Activated T-cell treated with anti-CD3 and anti-CD28 coated beads, Interleukin-2, amount 50 U/mL, for 1 hour (primary cell): ENCODE data around the gene PTPRN2.
A peak's percentile ranks its signal among the peaks of the same experiment; 100 is the strongest.

Experiments used
- DNase-seq: peaks from one replicate; pipeline ENCODE4 v3.0.0-alpha.2; 2020

PTPRN2 gene

GRCh38 chr7:158074896-158075632, 512.6 kb downstream of the PTPRN2 start:
- no peak for DNase-seq

- DNase-seq: no peak
Observed at GRCh38 chr7:158073845-158074840, 513.5 kb downstream of the PTPRN2 start.

- DNase-seq: no peak
Observed at GRCh38 chr7:158072991-158073730, 514.5 kb downstream of the PTPRN2 start.

GRCh38 chr7:158070222-158070920, 517.3 kb downstream of the PTPRN2 start:
- DNase-seq: no peak

GRCh38 chr7:158068853-158069252, 518.8 kb downstream of the PTPRN2 start:
- no peak for DNase-seq

GRCh38 chr7:158067931-158068482, 519.6 kb downstream of the PTPRN2 start:
- DNase-seq: no peak

- DNase-seq: no peak
Observed at GRCh38 chr7:158067219-158067930, 520.2 kb downstream of the PTPRN2 start.

GRCh38 chr7:158066085-158066484, 521.5 kb downstream of the PTPRN2 start:
- no peak for DNase-seq

GRCh38 chr7:158065340-158065739, 522.3 kb downstream of the PTPRN2 start:
- DNase-seq: no peak

GRCh38 chr7:158064631-158065030, 523.0 kb downstream of the PTPRN2 start:
- DNase-seq: no peak

GRCh38 chr7:158063850-158064610, 523.6 kb downstream of the PTPRN2 start:
- no peak for DNase-seq

- no peak for DNase-seq
Observed at GRCh38 chr7:158062661-158063060, 525.0 kb downstream of the PTPRN2 start.

- DNase-seq: no peak
Observed at GRCh38 chr7:158061884-158062656, 525.6 kb downstream of the PTPRN2 start.

GRCh38 chr7:158061026-158061630, 526.5 kb downstream of the PTPRN2 start:
- no peak for DNase-seq

- no peak for DNase-seq
Observed at GRCh38 chr7:158060216-158060615, 527.4 kb downstream of the PTPRN2 start.

- DNase-seq: no peak
Observed at GRCh38 chr7:158057446-158057845, 530.2 kb downstream of the PTPRN2 start.

GRCh38 chr7:158056761-158057160, 530.9 kb downstream of the PTPRN2 start:
- DNase-seq: peak; percentile 3

- DNase-seq: peak; percentile 8
Observed at GRCh38 chr7:158055726-158056510, 531.7 kb downstream of the PTPRN2 start.

- DNase-seq: peak; percentile 4
Observed at GRCh38 chr7:158054611-158055010, 533.0 kb downstream of the PTPRN2 start.
